GM18508 (cell line): ENCODE results near the gene UAP1L1.

ENCODE experiments used
- ATAC-seq: cut with Tn5 transposase; IDR thresholded peaks from one replicate; pipeline ENCODE4 v1.9.1; 2021; ENCODE audit warnings: moderate number of reproducible peaks; ENCODE audit not compliant: insufficient read depth, unreplicated experiment

UAP1L1 gene

GRCh38 chr9:137071282-137071681 is 6.0 kb upstream of the UAP1L1 start:
- no peak for ATAC-seq

- no peak for ATAC-seq
These were observed 3.3 kb upstream of the UAP1L1 start for GRCh38 chr9:137073992-137074399.

GRCh38 chr9:137074657-137075274 is 2.6 kb upstream of the UAP1L1 start:
- ATAC-seq: no peak

- ATAC-seq: no peak
These were observed 2.0 kb upstream of the UAP1L1 start for GRCh38 chr9:137075275-137075775.

GRCh38 chr9:137076636-137077009 is 694 bp upstream of the UAP1L1 start:
- no peak for ATAC-seq

GRCh38 chr9:137077758-137078693 is 709 bp downstream of the UAP1L1 start:
- no peak for ATAC-seq

GRCh38 chr9:137078701-137079400 is 1.5 kb downstream of the UAP1L1 start:
- ATAC-seq: no peak

- ATAC-seq: no peak
These were observed 2.1 kb downstream of the UAP1L1 start for GRCh38 chr9:137079401-137079787.

GRCh38 chr9:137080260-137081122 is 3.2 kb downstream of the UAP1L1 start:
- ATAC-seq: no peak

- no peak for ATAC-seq
These were observed 5.1 kb downstream of the UAP1L1 start for GRCh38 chr9:137082222-137082924.

GRCh38 chr9:137082925-137083290 is 5.6 kb downstream of the UAP1L1 start:
- no peak for ATAC-seq

GRCh38 chr9:137083394-137084004 is 6.2 kb downstream of the UAP1L1 start:
- ATAC-seq: no peak

- no peak for ATAC-seq
These were observed 7.2 kb downstream of the UAP1L1 start for GRCh38 chr9:137084526-137084925.

GRCh38 chr9:137085920-137086530 is 8.7 kb downstream of the UAP1L1 start:
- no peak for ATAC-seq

- peak; percentile 68 for ATAC-seq
These were observed 9.5 kb downstream of the UAP1L1 start, which contains the start of gene MAN1B1 for GRCh38 chr9:137086531-137087408. TSS of gene MAN1B1 (plus strand) at chr9:137086985. CDS start at chr9:137087000, 15 bp downstream.

GRCh38 chr9:137087409-137087925 is 10.2 kb downstream of the UAP1L1 start:
- no peak for ATAC-seq

- no peak for ATAC-seq
These were observed 10.8 kb downstream of the UAP1L1 start for GRCh38 chr9:137088121-137088520.
